ENCODE results near the gene SOX10.

SOX10 gene

DNA sequence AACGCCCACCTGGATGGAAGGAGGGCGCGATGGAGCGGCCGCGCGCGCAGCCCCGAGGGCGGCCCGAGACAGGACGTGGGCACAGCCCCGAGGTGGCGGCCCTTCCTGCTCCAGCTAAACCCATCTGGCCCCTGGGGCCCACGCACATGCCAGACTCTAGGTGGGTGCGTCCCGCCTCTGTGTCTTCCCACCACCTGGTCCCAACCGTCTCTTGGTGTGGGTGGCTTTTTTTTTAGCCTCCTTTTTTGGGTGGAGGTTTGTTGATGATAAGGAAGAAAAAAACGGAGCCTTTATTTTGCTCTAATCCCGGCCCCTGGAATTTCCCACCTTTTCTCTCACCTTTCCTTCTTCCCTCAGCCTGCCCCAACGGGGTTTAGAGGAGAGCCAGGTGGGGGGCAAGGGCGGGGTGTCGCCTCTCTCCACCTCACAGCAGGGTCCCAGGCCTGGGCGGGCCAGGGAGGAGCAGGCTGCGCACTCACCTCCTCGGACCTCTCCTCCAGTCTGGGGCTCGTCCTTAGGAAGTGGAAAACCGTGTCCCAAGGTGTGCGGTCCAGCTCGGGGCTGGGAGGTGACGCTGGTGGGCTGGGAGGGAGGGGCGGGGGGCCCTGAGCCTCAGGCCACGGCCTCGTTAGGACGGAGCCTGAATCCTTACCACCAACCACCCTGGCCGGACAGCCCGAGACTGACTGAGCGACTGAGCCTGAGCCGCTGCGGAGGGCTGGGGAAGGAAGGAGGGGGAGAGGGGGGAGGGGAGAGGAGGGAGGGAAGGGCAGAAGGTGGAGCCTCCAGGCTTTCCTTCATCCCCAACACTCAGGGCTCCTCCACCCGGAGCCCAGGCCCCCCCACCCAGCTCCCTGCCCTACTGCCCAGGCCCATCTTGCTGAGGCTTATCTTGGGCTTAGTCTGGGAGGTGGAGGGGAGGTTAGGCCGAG is at the start of gene SOX10:
TSS of gene SOX10 (minus strand) at position 696 of the 932 bp plus-strand sequence. CDS start 771 bp downstream, outside the sequence.
- no peak for DNase-seq

DNA sequence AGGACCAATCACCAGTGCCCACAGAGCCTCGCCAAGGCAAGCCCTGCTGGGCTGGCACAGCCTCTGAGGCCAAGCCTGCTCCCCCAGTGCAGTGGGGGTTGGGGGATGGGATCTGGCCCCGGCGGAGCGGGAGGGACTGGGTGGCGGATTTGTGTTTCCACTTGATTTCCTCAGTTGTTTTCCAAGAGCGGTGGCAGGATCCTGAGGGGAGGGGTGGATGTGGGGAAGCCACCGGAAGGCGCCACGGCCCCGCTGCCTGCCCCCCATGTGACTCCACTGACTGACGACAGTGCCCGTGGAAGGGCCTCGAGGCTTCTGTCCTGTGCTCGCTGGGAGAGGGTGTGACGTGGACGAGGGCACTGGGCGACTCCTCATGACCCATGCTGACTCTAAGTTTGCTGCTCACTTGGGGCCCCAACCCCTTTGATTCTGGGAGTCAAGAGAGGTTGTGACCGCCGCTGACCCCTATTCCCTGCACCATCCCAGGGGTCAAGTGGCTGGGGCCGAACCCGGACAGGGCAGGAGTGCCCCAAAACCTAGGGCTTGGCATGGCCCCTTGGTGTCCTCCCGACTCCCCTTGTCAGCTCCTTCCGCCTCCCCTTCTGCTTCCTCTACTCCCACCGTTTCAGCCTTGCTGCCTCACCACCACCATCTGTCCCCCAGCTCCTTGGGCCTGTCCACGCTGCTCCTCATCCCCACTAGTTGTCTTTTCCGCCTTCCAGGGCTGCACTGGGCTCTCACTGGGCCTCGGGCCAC is 49.3 kb upstream of the SOX10 start:
- no peak for DNase-seq

- DNase-seq: no peak
Observed at GRCh38 chr22:38032681-38033521, 48.5 kb upstream of the SOX10 start.

- no peak for DNase-seq
Observed at GRCh38 chr22:38031491-38031890, 47.1 kb upstream of the SOX10 start.

GRCh38 chr22:38030311-38031133 is 46.2 kb upstream of the SOX10 start:
- DNase-seq: no peak

DNA sequence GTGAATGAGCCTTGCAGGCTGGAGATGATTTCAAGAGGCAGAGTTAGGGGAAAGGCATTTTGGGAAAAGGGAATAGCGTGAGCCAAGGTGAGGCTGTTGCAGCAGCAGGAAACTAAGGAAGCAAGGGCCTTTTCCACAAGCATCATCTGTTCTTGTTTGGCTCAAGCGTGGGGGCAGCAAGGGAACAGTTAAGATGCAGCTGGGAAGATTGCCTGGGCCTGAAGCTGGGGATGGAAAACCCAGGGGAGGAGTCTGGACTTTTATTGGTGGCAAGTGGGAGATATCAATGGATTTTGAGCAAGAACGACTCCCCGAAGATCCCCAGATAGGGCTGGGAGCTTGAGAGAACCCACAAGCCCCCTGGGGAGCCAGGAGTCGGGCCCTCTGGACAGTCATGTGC is 45.5 kb upstream of the SOX10 start:
- no peak for DNase-seq

GRCh38 chr22:38029370-38029769 is 45.0 kb upstream of the SOX10 start:
- no peak for DNase-seq

DNA sequence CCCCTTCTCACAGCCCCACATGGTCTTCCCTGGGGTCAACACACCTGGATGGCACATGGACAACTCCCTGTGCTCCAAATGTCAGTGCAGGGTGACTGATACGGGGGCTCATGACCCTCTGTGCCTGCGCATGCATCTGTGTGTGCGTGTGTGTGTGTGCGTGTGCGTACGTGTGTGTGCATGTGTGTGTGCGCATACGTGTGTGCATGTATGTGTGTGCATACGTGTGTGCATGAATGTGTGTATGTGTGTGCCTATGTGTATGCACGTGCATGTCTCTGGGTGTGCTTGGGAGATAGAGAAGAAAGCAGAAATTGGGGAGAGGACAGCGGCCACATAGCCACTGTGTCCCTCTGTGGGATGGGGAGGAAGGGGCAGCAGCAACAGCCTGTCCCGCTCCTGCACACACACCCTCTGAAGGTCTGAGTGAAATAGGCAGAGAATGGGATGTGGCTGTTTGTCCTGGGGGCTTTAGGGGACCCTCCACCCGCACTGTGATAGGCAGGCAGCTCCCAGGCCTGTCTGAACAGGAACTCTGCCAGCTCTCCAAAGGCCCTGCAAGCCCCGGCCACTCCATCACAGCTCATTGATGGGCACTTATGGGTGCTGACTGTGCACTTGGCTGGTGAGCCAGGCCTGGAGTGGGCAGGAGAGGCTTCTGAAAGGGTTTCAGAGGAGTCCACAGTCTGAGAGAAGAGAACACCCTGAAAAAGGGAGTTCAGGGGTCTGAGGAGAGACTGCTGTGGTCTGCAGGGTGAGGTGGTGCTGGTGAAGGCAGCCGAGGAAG is 44.2 kb upstream of the SOX10 start:
- DNase-seq: no peak

DNA sequence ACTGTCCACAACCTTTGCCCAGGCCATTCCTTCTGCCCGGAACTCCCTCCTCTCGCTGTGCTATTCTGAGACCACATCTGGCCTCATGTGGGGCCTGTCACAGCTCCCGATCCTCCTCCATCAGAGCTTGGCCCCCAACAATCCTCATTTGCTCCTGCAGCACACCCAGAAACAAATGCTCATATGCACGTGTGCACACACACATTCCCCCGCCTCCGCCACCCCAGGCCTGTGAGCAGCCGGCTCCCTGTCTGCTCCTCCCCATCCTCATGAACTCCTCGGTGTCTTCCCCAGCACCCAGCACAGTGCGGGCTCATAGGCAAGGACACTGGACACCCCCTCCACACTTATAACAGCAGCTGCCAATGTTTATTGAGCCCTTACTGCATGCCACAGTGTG is 43.1 kb upstream of the SOX10 start:
- DNase-seq: no peak

DNA sequence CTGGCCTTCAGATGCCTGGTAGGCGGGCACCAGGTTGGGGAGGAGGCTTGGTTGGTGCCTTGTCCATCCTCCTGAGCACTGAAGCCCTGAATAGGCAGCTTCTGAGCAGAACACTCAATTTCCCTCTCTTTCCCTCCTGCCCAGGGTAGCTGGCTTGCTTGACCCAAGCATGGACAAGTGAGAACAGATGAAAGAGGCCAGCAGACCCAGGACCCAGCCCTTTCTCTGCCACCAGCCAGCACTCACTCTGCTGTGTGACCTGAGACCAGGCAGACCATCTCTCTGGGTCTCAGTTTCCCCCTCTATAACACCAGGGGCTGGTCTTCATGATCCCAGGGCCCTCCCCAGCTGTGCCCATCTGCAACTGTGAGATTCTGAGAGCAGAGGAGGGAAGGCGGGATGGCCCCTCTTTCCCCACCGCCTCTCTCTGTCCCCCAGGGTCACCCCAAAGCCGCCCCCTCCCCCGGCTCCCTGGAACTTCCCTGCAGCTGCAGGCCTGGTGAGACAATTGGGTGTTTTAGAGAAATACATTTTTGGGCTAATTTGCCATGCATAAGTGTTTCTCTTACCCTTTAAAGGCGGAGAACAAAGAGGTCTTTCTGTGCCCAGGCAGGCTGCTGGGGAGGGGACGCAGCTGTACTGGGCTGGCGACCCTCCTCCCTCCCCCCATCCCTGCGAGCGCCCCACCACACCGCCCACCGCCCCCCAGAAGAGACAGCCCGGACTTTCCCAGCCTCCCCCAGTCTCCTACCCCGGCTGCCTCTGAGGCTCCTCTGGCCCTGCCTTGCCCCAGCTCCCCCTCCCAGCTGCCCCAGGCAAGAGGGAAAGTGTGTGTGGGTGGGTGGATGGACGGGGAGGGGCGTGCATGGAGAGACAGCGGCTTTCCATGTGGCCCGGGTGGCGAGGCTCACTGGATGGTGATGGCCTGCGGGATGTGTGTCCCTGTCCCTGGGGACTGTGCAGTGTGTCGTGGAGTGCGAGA is 42.1 kb upstream of the SOX10 start:
- DNase-seq: no peak

GRCh38 chr22:38025514-38025913 is 41.2 kb upstream of the SOX10 start:
- DNase-seq: no peak

- DNase-seq: no peak
Observed at GRCh38 chr22:38023045-38023444, 38.7 kb upstream of the SOX10 start.

- no peak for DNase-seq
Observed at GRCh38 chr22:38021206-38021605, 36.9 kb upstream of the SOX10 start.

- no peak for DNase-seq
Observed at GRCh38 chr22:38018938-38019827, 34.8 kb upstream of the SOX10 start.

DNA sequence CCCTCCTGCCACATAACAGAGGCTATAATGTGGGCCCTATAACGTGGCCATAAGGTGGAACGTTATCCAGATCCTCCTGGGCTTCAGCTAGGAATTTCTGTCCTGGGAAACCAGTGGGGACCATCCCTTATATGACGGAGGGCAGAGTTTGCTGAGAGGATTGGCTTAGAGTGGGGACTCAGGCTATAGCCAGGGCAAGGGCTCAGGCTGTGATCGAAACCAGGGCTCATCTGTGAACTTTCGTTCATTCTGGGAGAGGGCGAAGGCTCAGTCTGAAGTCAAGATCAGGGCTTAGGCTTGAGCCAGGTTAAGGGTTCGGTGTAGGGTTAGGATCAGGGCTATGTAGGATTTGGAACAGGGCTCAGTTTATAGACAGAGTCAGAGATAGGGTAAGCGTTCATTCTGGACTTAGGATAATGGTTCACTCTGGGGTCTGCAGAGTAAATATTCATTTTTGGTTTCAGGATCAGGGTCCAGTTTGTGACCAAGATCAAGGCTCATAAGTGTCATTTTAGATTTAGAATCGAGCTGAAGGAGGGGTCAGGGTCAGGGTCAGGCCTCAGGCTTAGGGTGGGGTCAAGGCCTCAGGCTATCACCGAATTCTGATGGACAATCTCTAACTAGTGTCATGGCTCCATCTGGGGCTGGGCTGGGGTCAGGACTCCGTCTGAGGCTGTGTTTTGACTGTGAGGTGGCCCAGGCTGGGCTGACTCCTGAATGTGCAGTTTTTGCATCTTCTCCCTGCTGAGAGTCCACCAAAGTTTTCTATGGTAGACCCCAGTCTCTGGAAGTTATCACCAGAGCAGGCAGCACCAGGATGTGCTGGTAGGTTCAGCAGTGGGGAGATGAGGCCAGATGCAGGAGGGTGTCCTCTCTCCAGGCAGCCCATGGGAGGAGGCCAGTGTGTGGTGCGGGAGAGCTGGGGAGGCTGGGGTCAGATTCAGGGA is 33.9 kb upstream of the SOX10 start:
- DNase-seq: no peak

DNA sequence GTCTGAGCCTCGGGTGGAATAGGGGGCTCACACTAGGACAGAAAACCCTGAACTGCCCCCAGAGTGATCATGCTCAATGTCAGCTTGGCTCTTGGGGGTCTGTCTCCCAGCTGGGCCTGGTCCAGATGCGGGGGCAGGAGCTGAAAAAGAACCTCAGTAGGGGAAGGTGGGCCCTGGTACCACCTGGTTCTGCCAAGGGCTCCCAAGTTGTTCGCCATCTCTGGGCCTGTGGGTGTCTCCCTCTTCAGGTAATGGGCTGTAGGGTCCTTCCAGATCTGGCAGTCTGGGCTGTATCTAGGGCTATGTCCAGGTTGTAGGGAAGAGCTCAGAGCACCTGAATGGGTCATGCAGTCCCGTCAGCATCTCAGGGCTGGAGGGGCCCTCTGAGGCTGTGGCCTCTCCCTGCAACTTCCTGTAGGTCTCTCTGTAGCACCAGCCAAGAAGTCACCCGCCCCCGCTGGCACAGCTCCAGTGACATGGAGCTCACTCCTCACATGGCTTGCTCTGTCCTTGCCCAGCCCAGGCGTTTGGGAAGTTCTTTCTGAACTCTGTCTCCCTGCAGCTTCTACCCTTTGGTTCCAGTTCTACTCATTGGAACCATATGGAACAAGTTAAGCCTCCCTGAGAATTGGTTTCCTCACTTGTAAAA is 33.0 kb upstream of the SOX10 start:
- no peak for DNase-seq

Data from NCI-H1930 (cell line).